IPS-18c (cell line): Measurements from ENCODE around the gene GPALPP1.
"Not testable (repeated sequence)": the region's sequence is repeated elsewhere in the genome, so short reads cannot be mapped to it uniquely, and the experiment has no call there.

Source experiments
- H3K4me3 ChIP-seq: 2 replicates; pipeline ENCODE4 v1.7.0; 2013; ENCODE audit warnings: low read depth, mild to moderate bottlenecking, low read length, moderate library complexity; ENCODE audit not compliant: insufficient read depth
- H3K9me3 ChIP-seq: one replicate; pipeline ENCODE4 v1.6.1; 2013; ENCODE audit warnings: mild to moderate bottlenecking, low read length, moderate library complexity; ENCODE audit not compliant: control insufficient read depth, insufficient read depth

Gene GPALPP1, protein sequence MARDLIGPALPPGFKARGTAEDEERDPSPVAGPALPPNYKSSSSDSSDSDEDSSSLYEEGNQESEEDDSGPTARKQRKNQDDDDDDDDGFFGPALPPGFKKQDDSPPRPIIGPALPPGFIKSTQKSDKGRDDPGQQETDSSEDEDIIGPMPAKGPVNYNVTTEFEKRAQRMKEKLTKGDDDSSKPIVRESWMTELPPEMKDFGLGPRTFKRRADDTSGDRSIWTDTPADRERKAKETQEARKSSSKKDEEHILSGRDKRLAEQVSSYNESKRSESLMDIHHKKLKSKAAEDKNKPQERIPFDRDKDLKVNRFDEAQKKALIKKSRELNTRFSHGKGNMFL

DNA sequence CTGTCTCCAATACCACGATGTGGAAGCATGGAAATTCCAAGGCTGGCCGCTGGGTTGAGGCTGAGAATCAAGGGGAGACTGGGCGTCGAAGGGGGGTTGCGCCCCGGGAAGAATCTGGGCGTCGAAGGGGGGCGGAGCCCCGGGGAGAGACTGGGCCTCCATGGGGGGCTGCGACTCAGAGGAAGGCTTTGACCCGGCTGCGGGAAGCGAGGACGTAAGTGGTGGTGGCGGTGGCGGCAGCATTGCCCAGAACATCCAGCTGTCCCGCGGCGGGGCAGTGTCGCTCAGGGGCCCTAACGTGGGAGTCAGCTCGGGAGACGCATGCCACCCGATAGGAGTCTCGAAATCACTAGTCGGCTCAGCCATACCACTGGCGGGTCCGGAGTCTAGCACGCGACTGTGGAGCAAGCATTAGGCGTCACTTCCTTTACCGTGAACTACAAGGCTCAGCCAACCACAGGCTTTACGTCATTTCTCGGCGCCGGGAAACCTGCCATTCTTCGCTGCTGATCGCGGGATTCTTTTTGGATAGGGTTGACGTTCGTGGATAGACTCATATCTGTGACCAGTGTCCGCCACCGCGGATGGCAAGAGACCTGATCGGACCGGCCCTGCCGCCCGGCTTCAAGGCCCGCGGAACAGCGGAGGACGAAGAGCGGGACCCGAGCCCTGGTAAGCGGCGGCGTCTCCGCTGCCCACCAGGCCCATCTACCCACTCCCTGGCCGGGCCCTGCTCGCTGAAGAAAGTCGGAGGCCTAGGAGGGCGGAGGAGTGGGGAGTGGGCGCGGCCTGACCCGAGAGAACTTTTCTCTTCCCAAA lies at the start of gene GPALPP1, which contains the start of gene NUFIP1:
TSS of gene GPALPP1 (plus strand) at position 468 of the 819 bp plus-strand sequence. CDS start at position 585, 117 bp downstream.
TSS of gene NUFIP1 (minus strand) at position 401 of the 819 bp plus-strand sequence. CDS start at position 366, 35 bp downstream.
- H3K9me3 ChIP-seq = no peaks in the 10 kb centered on the region
- peak within 1 kb of the TSS; percentile 97 for H3K4me3 ChIP-seq

DNA sequence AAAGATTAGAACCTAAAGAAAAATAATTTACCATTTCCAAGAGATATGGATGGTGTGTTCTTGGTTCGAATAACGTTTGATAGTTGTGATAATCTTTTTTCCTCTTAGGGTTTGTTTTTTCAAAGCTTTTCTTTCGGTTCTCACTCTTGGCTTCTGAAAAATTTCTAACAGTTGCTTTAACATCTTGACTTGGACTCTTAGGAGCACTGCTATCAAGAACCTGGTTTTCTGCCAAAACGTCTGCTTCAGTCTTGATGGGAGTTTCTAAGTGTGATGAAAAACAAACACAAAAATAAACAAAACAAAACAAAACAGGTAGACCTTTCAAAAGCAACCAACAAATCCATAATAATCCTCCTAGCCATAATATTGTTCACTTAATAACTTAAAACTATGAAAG lies 45.9 kb upstream of the GPALPP1 start:
- H3K4me3 ChIP-seq, H3K9me3 ChIP-seq: not testable (repeated sequence)

DNA sequence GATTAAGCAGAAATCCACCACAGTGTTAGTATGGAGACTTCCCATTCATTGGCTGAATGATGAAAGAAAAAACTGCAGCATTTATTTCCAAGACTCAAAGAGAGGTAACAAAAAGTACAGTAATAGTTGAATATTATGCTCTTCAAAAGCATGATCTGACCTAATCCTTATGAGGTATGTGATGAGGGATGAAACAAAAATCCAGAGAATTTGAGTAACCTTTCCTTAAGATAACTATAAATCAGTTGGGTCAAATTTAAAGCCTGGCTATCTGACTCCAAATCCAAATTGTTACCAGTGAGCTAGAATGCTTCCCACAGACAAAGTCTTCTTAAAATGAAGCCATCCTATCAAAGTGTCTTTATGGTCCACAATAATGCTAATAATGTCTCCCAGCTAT lies 38.2 kb upstream of the GPALPP1 start:
- no peaks in the 10 kb centered on the region for H3K9me3 ChIP-seq
- H3K4me3 ChIP-seq = no peak overlapping the region

DNA sequence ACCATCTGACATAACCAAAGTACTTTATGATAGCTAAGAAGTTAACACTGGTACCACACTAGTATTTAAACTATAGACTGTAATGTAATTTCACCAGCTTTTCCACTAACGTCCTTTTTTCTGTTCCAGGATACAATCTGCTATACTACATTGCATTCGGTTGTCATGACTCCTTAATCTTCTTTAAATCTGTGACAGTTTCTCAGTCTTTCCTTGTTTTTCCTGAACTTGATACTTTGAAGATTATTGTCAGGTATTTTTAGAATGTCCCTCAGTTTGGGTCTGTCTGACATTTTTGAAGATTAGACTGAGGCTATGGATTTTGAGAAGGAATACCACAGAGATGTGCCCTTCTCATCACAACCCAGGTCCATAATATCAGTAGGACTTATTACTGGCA lies 36.7 kb upstream of the GPALPP1 start:
- no peak overlapping the region for H3K4me3 ChIP-seq
- no peaks in the 10 kb centered on the region for H3K9me3 ChIP-seq

DNA sequence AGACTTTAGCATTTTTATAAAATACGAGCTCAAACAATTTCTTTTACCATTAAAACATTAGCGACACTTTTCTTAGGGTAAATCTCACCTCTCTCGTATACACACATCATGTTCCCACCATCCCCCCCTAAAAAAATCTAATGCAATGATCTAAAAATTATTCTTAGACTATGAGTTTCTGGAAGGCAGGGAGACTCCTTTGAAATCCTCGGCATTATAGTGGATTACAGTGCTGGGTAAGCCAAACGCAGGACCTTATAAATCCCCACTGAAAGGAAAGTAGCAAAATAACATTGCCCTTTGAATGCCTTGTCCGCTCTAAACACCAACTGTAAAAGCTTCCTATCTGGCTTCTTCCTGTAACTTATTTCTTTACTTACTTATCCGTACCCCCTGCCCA lies 35.1 kb upstream of the GPALPP1 start:
- no peaks in the 10 kb centered on the region for H3K9me3 ChIP-seq

DNA sequence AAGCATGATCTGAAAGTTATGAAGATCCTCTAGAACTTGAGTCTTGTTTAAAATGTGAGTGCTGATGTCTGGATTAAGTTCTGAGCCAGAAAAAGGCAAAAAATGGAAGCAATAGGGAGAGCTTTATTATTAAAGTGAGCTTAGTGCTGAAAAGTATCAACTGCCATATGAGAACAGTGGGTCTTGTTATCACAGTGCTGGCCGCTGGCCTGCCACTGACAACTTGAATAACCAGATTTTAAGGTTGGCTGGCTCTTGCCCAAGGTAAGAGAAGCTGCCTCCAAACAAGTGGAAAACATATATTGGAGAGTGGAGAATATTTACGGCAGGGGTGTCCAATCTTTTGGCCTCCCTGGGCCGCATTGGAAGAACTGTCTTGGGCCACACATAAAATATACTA lies 33.9 kb upstream of the GPALPP1 start:
- no peaks in the 10 kb centered on the region for H3K9me3 ChIP-seq

More for the DNA sequence above, 35.1 kb upstream of the GPALPP1 start:
- no peak overlapping the region for H3K4me3 ChIP-seq

DNA sequence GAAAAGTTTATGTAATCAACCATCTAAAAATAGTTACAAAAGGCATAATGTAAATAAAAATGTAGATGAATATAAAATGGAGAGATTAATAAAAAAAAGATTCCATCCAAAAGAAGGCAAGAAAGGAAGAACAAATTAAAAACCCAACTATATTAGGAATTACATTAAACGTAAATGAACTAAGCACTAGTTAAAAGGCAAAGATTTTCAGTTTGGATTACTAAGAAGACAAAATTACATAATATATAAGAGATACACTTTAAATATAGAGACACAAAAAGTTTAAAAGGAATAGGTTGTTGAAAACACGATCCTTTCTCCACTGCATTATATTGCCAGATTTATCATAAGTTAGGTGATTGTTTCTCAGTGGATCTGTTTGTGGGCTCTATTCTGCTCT lies 27.3 kb upstream of the GPALPP1 start:
- Histone ChIP-seq H3K9me3 (no peaks in the 10 kb centered on the region), H3K4me3 (no peak overlapping the region)

More for the DNA sequence above, 33.9 kb upstream of the GPALPP1 start:
- no peak overlapping the region for H3K4me3 ChIP-seq

DNA sequence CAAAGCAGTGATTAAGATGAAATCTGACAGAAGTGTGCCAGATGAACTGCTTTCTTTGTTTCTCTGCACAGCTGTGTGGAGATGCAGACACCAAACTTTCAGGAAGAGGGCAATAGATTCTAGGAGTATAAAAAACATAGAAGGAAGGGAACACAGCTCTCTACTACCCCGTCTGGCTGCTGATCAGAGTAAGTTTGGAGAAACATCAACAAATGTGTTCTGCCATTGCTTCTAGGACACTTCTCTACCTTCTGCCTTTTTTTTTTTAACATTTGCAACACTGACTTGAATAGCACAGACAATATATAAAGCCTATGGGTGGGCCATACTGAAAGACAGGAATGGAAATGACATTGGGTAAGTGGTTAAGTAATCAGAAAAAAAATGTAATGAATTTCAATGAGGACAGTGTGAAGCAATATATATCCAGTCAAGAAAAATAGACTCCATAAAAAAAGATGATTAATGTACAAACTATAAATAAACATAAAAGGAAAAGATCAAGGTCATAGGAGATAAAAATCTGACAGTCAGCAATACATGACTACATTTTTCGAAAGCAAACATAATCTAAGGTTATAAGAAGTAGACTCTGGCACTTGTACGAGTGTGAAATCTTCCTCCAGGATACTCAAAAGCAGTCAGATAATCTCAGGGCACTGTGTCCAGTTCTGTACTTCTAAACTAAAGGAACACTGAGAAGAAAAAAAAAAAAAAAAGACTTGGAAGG lies 21.5 kb upstream of the GPALPP1 start:
- H3K4me3 ChIP-seq = no peak overlapping the region
- no peaks in the 10 kb centered on the region for H3K9me3 ChIP-seq

DNA sequence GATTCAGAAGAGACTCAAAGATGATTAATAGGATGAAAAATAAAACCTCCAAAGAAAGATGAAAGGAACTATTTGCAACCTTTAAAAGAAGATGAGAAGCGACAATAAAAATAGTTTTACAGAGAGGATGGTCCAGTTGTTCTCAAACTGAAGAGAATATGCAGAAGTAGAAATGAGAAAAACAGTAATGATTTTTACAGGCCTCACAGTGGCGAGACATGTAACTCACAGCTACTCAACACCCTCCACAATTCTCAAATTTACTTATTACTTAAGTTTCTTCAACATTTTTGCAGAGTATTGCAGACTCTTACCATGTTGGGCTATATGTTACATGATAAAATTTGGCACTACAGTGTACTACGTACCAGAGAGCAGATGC lies 20.9 kb upstream of the GPALPP1 start:
- H3K9me3 ChIP-seq = no peaks in the 10 kb centered on the region
- H3K4me3 ChIP-seq = no peak overlapping the region

DNA sequence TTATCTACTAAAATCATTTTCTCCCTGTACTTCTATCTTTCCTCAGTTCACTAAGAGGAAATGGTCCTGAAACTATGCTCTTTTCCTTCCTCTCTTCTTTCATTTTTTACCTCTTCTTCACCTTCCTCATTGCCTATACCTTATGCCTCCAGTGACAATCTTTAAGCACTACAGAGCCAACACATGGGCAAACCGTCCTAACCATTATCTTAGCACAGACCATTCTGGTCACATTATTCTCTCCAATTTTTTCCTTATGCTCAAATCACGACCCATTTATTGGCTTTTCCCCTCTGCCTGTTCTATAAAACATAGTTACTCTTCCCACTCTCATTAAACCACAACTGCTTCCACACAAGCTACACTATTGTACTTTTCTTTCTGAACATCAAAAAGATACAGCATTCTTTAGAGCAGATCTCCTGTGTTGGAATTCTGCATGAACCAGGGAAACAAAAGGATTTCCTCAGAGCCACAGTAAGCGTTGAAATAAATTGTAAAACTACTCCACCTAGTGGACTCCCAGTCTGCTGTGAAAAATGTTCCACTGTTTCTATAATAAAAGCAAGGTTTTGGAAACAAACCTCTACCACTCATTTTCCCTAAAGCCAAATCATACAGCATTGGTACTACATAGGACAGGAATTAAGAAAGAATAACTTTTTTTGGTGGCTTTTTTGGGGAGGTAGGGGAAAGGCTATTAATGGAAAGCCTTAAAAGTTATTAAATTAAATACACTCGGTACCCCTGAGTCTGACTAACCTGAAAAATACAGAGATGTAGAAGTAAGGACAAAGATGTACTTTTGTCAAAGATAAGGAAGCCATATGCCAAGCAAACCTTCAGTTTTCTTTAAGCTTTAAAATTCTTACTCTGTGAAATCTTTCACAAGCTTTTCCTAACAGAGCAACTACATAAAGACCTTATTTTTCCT lies 19.5 kb upstream of the GPALPP1 start:
- H3K4me3 ChIP-seq = no peak overlapping the region
- H3K9me3 ChIP-seq = no peaks in the 10 kb centered on the region

DNA sequence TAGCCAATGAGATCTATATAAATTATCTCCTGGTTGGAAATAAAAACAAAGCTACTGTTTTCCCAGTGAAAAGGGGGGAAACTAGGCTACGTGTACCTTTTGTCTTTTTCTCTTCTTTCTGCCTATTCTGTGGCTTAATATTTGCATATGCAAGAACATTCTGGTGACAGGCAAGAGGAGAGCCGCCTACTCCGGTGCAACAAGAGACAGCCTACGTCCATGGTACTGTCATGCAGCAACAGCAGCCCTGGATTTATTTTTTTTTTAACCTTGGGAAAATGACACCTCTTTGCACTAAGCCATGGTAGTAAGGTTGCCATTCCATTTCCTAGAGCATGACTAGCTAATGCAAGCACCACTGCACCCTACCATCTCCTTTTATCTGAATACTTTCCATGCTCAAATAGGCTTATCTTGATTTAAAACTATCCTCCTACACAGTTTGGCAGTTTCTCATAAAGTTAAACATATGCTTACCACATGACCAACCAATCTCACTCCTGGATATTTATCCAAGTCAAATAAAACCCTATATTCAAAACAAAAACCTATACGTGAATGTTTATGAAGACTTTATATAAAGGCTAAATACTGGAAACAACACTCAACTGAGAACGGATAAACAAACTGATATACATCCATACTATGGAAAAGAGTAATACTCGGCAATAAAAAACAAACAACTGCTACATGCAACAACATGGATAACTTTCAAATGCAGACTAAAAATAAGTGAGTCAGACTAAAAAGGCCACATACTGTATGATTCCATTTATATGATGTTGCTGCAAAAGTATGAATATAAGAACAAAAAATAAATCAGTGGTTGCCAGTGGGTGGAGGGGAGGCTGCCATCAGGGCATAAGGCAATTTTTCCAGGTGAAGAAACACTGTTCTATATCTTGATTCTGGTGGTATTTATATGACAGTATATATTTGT lies 17.4 kb upstream of the GPALPP1 start:
- H3K9me3 ChIP-seq = no peaks in the 10 kb centered on the region
- H3K4me3 ChIP-seq = no peak overlapping the region

DNA sequence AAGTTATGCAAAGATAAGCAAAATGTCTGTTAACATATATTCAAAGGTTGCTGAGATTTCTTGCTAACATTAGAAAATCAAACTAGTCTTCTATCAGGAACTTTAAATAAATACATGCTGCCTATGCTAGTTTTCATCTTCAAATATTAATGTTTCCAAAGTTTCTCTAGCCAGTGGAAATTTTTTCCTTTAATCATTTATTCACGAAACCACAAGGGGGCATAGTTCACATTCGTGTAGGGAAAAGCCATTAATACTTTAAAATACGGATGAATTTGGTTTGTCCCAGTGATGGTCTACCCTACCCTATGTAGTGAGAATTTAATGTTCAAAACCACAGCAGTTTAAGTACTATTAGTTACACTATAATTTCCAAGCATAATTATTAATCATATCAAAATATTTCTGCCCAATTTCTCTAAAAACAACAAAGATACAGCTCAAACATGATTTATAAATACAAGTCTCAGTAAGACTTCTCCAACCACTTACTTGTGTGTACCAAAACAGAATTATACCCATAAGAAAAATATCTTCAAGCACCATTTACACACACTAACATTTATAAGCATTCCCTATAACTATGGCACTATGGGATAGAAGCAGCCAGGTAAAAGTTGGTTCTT lies 16.3 kb upstream of the GPALPP1 start:
- Histone ChIP-seq H3K9me3 (no peaks in the 10 kb centered on the region), H3K4me3 (no peak overlapping the region)

DNA sequence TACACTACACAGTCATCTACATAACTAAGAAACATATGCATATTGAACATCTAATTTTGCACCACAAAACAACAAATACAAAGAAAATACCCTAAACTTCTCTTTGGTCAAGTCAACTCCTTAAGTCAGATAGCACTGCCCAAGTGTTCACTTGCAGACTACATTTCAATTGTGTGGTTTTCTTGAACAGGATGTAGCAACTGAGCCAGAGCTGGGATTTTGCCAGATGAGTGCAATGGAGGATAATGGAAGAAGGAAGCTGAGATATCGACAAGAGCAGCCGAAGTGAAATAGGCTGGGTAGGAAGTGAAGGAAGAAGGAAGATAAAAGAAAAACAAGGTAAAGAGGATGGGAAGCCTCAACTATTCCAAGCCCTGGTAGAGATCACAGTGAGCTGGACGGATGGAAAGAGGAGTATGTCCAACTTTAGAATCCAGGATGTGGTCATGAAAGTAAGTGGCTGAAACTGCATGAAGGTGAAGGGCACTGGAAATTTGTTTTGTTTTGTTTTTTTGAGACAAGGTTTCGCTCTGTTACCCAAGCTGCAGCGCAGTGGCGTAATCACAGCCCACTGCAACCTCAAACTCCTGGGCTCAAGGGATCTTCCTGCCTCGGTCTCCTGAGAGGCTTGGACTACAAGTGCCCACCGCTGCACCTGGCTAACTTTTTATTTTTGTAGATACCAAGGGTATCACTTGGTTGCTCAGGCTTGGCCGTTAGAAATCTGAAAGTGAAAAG lies 15.1 kb upstream of the GPALPP1 start:
- H3K4me3 ChIP-seq = no peak overlapping the region

DNA sequence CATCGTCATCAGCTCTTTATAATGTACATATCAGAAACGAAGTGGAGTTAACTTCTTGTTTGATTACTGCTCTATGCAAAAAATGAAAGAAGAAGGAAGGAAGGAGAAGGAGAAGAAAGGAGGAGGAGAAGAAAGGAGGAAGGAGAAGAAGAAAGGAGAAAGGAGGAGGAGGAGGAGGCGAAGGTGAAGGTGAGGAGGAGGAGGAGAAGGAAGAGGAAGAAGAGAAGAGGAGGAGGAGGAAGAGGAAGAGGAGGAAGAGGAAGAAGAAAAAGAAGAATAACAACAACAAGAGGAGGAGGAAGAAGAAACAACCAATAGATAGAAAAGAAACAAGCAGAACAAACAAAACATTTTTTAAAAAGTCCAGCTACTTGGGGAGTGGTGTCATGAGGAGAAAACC lies 13.1 kb upstream of the GPALPP1 start:
- no peaks in the 10 kb centered on the region for H3K9me3 ChIP-seq
- no peak overlapping the region for H3K4me3 ChIP-seq

More for the DNA sequence above, 15.1 kb upstream of the GPALPP1 start:
- H3K9me3 ChIP-seq = no peaks in the 10 kb centered on the region
